Neural progenitor cell (in vitro differentiated cells): ENCODE measurements around the gene FGD6. TPM values are rescaled to one million over a fixed set of nuclear protein-coding genes. Genes with fewer than 3 reads are reported as not detected.

Source experiments
- DNase-seq: peaks from one replicate; pipeline ENCODE4 v3.0.0-alpha.2; 2016; ENCODE audit warnings: low spot score
- H2AFZ ChIP-seq: fragments of 200-600 bp; sonication (generic); replicated peaks from 2 replicates; pipeline ENCODE4 v1.6.1; 2016; ENCODE audit warnings: antibody characterized with exemption
- H3F3A ChIP-seq: fragments of 200-600 bp; sonication (generic); 2 replicates; pipeline ENCODE4 v1.6.1; 2016; ENCODE audit warnings: antibody characterized with exemption, low read depth
- H3K27ac ChIP-seq: fragments of 200-600 bp; sonication (generic); 2 replicates; pipeline ENCODE4 v1.5.1; 2016; ENCODE audit warnings: mild to moderate bottlenecking
- H3K27me3 ChIP-seq: fragments of 200-600 bp; sonication (generic); 2 replicates; pipeline ENCODE4 v1.6.1; 2016; ENCODE audit warnings: mild to moderate bottlenecking, moderate library complexity
- H3K36me3 ChIP-seq: fragments of 200-600 bp; sonication (generic); 2 replicates; pipeline ENCODE4 v1.5.1; 2016
- H3K4me1 ChIP-seq: fragments of 200-600 bp; sonication (generic); 2 replicates; pipeline ENCODE4 v1.6.1; 2016; ENCODE audit warnings: mixed run types
- H3K4me2 ChIP-seq: fragments of 200-600 bp; sonication (generic); 2 replicates; pipeline ENCODE4 v1.6.1; 2016
- H3K4me3 ChIP-seq: fragments of 200-600 bp; sonication (generic); 2 replicates; pipeline ENCODE4 v1.5.1; 2016
- H3K79me2 ChIP-seq: fragments of 200-600 bp; sonication (generic); 2 replicates; pipeline ENCODE4 v1.6.1; 2016; ENCODE audit warnings: low read depth
- H3K9ac ChIP-seq: fragments of 200-600 bp; sonication (generic); 2 replicates; pipeline ENCODE4 v1.6.1; 2016
- H3K9me3 ChIP-seq: fragments of 200-600 bp; sonication (generic); 2 replicates; pipeline ENCODE4 v1.5.1; 2016; ENCODE audit warnings: low read depth
- H4K20me1 ChIP-seq: fragments of 200-600 bp; sonication (generic); 2 replicates; pipeline ENCODE4 v1.6.1; 2016; ENCODE audit warnings: low read depth
- H3K27ac Mint-ChIP-seq: 3 replicates; pipeline ENCODE4 v1.8.0; 2021; ENCODE audit warnings: mixed read lengths
- H3K27me3 Mint-ChIP-seq: 2 replicates; pipeline ENCODE4 v1.8.0; 2022; ENCODE audit warnings: low read depth, mild to moderate bottlenecking, inconsistent platforms, moderate library complexity, mixed read lengths; ENCODE audit not compliant: insufficient read depth
- H3K36me3 Mint-ChIP-seq: 3 replicates; pipeline ENCODE4 v1.8.0; 2021; ENCODE audit warnings: mixed read lengths
- H3K4me1 Mint-ChIP-seq: 3 replicates; pipeline ENCODE4 v1.8.0; 2021; ENCODE audit warnings: mixed read lengths
- H3K4me3 Mint-ChIP-seq: 3 replicates; pipeline ENCODE4 v1.8.0; 2021; ENCODE audit warnings: mild to moderate bottlenecking, moderate library complexity, mixed read lengths
- H3K9me3 Mint-ChIP-seq: 3 replicates; pipeline ENCODE4 v1.8.0; 2020; ENCODE audit warnings: mixed read lengths
- EZH2 ChIP-seq: fragments of 200-600 bp; sonication (generic); IDR thresholded peaks from 2 replicates; pipeline ENCODE4 v1.6.1; 2017; ENCODE audit warnings: antibody characterized with exemption, mild to moderate bottlenecking, moderate library complexity
- EZH2phosphoT487 ChIP-seq: fragments of 200-600 bp; sonication (generic); IDR thresholded peaks from 2 replicates; pipeline ENCODE4 v1.6.1; 2017; ENCODE audit warnings: antibody characterized with exemption
- total RNA-seq: library from RNA; depleted of rRNA; stranded (reverse); fragments of >200 nt; gene quantifications from 2 replicates; pipeline ENCODE4 v1.2.3, GENCODE V29; 2015; ENCODE audit warnings: low replicate concordance
- TF ChIP-seq, protein P1 (sequence below): fragments of 200-600 bp; sonication (generic); IDR thresholded peaks from 2 replicates; pipeline ENCODE4 v1.5.1; 2017; ENCODE audit warnings: antibody characterized with exemption, mild to moderate bottlenecking

FGD6 gene
- total RNA-seq, 1 donor from 2014 or later = 32.0 TPM

DNA sequence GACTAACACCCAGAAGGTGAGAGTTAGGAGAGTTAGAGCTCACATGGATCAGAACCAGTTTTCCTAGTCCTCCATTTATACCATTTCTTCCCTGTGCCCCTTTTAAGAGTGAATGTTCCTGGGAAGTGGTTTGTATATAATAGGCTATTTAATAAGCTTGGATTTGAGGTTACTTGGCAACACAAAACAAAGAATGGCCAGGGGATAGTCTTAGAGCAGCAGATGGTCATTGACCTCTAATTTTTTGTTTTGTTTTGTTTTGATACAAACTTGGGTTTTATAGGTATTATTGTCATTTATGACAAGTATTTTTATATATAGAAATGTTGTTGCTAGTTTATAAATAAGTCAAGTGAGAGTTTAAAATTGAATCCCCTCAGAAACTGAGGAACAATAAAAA is 36.1 kb upstream of the FGD6 start:
- H3K27me3 ChIP-seq = no peaks in the 10 kb centered on the region
- Mint-ChIP-seq H3K4me1 (peaks cover 12% of the 10 kb centered on the region), H3K27ac (no peak overlapping the region), H3K27me3 (no peaks in the 10 kb centered on the region), H3K4me3 (no peak overlapping the region), H3K36me3 (peaks cover 34% of the 10 kb centered on the region), H3K9me3 (no peaks in the 10 kb centered on the region)
- H4K20me1 ChIP-seq = peaks cover 35% of the 10 kb centered on the region
- H3F3A ChIP-seq = no peaks in the 10 kb centered on the region
- H3K27ac ChIP-seq = no peak overlapping the region
- peaks cover 74% of the 10 kb centered on the region for H3K79me2 ChIP-seq
- H3K4me2 ChIP-seq = no peak overlapping the region
- TF ChIP-seq, protein P1, sequence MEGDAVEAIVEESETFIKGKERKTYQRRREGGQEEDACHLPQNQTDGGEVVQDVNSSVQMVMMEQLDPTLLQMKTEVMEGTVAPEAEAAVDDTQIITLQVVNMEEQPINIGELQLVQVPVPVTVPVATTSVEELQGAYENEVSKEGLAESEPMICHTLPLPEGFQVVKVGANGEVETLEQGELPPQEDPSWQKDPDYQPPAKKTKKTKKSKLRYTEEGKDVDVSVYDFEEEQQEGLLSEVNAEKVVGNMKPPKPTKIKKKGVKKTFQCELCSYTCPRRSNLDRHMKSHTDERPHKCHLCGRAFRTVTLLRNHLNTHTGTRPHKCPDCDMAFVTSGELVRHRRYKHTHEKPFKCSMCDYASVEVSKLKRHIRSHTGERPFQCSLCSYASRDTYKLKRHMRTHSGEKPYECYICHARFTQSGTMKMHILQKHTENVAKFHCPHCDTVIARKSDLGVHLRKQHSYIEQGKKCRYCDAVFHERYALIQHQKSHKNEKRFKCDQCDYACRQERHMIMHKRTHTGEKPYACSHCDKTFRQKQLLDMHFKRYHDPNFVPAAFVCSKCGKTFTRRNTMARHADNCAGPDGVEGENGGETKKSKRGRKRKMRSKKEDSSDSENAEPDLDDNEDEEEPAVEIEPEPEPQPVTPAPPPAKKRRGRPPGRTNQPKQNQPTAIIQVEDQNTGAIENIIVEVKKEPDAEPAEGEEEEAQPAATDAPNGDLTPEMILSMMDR = no peak
- H2AFZ ChIP-seq = no peak overlapping the region
- H3K9ac ChIP-seq = no peak overlapping the region
- no peak for DNase-seq
- peaks cover 8% of the 10 kb centered on the region for H3K4me1 ChIP-seq
- H3K9me3 ChIP-seq = no peaks in the 10 kb centered on the region
- H3K36me3 ChIP-seq = peaks cover 18% of the 10 kb centered on the region
- H3K4me3 ChIP-seq = no peak overlapping the region

DNA sequence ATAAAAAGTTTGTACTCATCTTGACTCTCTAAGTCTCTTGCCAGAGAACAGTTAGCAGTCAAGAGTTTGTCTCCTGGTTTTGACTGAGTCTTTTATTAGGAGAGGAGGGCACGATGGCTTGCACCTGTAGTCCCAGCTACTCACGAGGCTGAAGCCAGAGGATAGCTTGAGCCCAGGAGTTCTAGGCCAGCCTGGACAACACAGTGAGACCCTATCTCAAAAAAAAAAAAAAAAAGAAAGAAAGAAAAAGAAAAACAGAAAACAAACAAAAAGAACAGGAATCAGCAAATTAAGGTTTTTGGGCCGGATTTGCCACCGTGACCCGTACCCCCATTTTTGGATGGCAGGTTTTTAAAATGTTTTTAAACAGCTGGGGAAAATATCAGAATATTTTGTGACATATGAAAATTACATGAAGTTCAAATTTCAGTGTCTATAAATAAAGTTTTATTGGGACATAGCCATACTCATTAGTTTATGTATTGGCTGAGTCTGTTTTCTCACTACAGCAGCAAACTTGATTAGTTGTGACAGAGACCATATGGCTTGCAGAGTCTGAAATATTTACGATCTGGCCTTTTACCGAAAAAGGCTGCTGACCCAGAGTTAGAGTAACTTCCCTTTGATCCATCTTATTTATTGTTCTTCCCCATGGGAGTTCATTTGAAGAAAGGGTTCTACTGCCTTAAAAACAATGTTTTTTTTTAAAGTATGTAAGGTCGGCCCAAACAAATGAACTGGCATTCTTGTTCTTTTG is 31.5 kb upstream of the FGD6 start:
- H3K36me3 Mint-ChIP-seq = peaks cover 19% of the 10 kb centered on the region
- H3K4me3 Mint-ChIP-seq = no peak overlapping the region
- Histone ChIP-seq H4K20me1 (peaks cover 52% of the 10 kb centered on the region), H3K4me2 (no peak overlapping the region), H3K4me1 (peaks cover 8% of the 10 kb centered on the region), H3K9me3 (no peaks in the 10 kb centered on the region), H3F3A (no peaks in the 10 kb centered on the region), H2AFZ (no peak overlapping the region), H3K79me2 (peaks cover 99% of the 10 kb centered on the region), H3K9ac (no peak overlapping the region), H3K4me3 (no peak overlapping the region), H3K27ac (peak overlapping the region; percentile 31), H3K27me3 (no peaks in the 10 kb centered on the region), H3K36me3 (no peaks in the 10 kb centered on the region)
- peaks cover under 1% of the 10 kb centered on the region for H3K9me3 Mint-ChIP-seq
- DNase-seq = peak; percentile 5
- no peak overlapping the region for H3K27ac Mint-ChIP-seq
- H3K4me1 Mint-ChIP-seq = peaks cover 12% of the 10 kb centered on the region
- TF ChIP-seq, protein P1 = no peak
- TF ChIP-seq EZH2phosphoT487 (no peak), EZH2 (no peak)
- no peaks in the 10 kb centered on the region for H3K27me3 Mint-ChIP-seq

DNA sequence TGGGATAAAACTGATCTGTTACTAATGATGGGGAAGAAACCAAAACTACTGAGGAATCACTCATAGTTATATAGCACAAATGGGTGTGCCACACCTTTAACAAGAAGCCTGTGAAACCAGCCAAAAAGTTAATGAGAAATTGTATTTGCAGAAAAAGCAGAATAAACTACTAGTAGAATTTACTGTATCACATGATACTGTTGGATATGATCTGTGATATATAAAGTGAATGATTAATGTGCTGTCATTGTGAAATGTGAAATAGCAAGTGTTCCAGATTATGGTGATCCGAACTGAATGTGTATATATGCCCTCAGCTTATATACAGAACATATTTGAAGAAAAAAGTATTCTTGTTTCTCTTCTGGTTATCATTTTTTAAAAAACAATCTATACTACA is 30.8 kb upstream of the FGD6 start:
- no peak overlapping the region for H3K4me2 ChIP-seq
- no peak overlapping the region for H3K4me3 Mint-ChIP-seq
- DNase-seq = no peak
- H3K36me3 ChIP-seq = no peaks in the 10 kb centered on the region
- H4K20me1 ChIP-seq = peaks cover 55% of the 10 kb centered on the region
- H3K79me2 ChIP-seq = peaks cover 99% of the 10 kb centered on the region
- no peak overlapping the region for H3K27ac Mint-ChIP-seq
- no peaks in the 10 kb centered on the region for H3K27me3 ChIP-seq
- peaks cover 17% of the 10 kb centered on the region for H3K36me3 Mint-ChIP-seq
- H3K9me3 ChIP-seq = no peaks in the 10 kb centered on the region
- no peak overlapping the region for H3K4me3 ChIP-seq
- TF ChIP-seq, protein P1 = no peak
- TF ChIP-seq EZH2 (no peak), EZH2phosphoT487 (no peak)
- H3K9ac ChIP-seq = no peak overlapping the region
- H3K27ac ChIP-seq = no peak overlapping the region
- no peak overlapping the region for H2AFZ ChIP-seq
- H3F3A ChIP-seq = no peaks in the 10 kb centered on the region
- H3K4me1 ChIP-seq = peaks cover 8% of the 10 kb centered on the region
- H3K27me3 Mint-ChIP-seq = no peaks in the 10 kb centered on the region
- H3K4me1 Mint-ChIP-seq = peaks cover 8% of the 10 kb centered on the region
- H3K9me3 Mint-ChIP-seq = peaks cover 2% of the 10 kb centered on the region
